ENCODE measurements around the gene AP3S2.

AP3S2 gene

DNA sequence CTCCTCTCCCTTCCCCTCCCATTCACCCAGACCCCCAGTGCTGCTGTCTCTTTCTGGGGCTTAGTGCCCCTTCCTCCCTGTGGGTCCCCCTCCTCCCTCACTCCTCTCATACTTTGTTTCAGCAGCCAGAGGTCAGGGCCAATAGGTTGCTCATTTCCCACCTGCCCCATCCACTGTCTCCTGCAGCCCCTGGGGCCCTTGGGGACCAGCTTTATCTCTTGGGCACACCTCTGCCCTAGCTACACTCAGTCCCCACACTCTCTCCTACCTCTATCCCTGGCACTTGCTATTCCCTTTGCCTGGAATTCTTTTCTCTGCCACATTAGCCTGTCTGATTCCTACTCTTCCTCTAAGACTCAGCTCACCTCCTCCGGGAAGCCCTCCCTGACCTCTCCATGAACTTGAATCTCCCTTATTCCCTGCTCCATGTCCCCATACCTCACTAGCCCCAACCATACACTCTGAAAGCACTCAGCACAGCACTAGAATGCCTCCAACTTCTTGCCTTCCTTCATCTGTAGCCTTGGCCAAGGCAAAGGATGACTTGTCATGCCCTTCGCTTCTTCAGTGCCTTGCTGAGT, 93.8 kb downstream of the AP3S2 start:
- Histone ChIP-seq H3K4me3 (ENCODE audit: low read depth, low read length) (no peak overlapping the region), H3K36me3 (no peaks in the 10 kb centered on the region), H3K9me3 (no peaks in the 10 kb centered on the region), H3K4me1 (no peaks in the 10 kb centered on the region), H3K27me3 (no peaks in the 10 kb centered on the region)
- TF ChIP-seq CTCF (IDR thresholded peaks at IDR 0.05; ENCODE audit: low read depth, low read length) = no peak
- DNase-seq = no peak

DNA sequence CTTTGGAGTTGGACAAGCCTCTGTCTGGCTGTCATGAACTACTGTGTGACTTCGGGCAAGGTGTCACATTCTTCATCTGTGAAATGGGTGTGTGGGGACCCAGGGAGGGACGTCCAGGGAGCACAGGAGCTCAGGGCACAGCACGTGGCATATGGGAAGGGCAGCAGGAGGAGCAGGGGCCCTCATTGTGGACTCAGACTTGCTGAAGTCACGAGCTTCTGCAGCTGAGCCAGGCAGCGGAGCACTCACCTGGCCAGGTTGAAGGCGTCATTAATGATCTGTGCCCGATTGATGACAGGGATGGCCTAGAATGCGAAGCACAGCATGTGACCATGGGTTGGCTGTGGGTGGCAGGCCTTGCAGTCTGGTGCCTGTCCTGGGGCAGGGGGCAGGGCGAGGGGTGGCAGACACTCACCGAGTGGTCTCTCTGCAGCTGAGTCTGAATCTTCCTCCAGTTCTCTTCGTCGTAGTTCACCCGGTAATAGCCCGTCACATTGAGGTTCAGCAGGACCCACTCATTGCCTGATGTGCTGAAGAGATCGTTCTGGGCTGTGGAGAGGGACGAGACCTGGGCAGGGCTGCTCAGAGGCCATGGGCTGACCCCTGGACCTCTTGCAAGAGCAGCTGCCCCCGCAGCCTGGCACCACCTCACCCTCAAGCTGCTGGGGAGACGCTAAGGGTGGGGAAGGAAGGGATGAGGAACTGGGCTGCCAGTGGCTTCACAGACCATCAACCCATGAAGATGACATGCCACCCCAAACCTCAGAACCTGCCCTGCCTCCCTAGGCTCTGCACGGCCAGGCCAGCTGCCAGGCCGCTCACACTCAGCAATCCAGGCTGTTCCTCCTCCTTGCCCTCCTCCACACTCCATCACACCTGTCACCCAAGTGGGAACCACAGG, 94.5 kb downstream of the AP3S2 start:
- Histone ChIP-seq H3K36me3 (no peaks in the 10 kb centered on the region), H3K4me3 (ENCODE audit: low read depth, low read length) (no peak overlapping the region)

DNA sequence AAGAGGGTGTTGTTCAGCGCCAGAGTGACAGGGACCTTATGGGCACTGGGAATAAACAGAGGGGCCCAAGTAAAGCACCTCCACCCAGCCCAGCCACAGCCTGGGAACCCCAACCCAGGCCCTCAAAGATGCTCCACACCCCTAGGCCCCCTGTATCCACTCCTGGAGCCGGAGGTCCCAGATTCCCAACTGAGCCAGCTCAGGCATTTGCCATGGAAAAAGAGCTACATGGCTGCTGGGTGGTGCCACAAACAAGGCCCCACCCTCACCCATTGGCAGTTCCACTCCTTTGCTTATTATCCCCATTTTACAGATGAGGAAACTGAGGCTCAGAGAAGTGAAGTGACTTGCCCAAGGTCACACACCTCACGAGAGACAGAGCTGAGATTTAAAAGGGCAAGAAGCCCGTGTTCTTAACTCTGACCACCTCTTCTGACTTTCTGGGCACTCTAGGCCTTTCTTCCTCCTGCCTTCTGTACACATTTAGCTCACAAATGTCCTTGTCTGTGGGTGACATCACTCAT, 96.1 kb downstream of the AP3S2 start:
- TF ChIP-seq CTCF (IDR thresholded peaks at IDR 0.05; ENCODE audit: low read depth, low read length) = no peak
- no peak for DNase-seq
- Histone ChIP-seq H3K36me3 (no peaks in the 10 kb centered on the region), H3K4me3 (ENCODE audit: low read depth, low read length) (no peak overlapping the region), H3K9me3 (no peaks in the 10 kb centered on the region), H3K27me3 (no peaks in the 10 kb centered on the region), H3K4me1 (no peaks in the 10 kb centered on the region)

More for the DNA sequence above, 94.5 kb downstream of the AP3S2 start:
- no peaks in the 10 kb centered on the region for H3K4me1 ChIP-seq
- no peaks in the 10 kb centered on the region for H3K9me3 ChIP-seq
- DNase-seq = no peak
- TF ChIP-seq CTCF (IDR thresholded peaks at IDR 0.05; ENCODE audit: low read depth, low read length) = no peak
- no peaks in the 10 kb centered on the region for H3K27me3 ChIP-seq

- DNase-seq = no peak
- Histone ChIP-seq H3K4me3 (ENCODE audit: low read depth, low read length) (no peak overlapping the region), H3K36me3 (no peaks in the 10 kb centered on the region), H3K9me3 (no peaks in the 10 kb centered on the region), H3K4me1 (no peaks in the 10 kb centered on the region), H3K27me3 (no peaks in the 10 kb centered on the region)
- TF ChIP-seq CTCF (IDR thresholded peaks at IDR 0.05; ENCODE audit: low read depth, low read length) = no peak
Measured at GRCh38 chr15:89795996-89796395, 97.8 kb downstream of the AP3S2 start.

DNA sequence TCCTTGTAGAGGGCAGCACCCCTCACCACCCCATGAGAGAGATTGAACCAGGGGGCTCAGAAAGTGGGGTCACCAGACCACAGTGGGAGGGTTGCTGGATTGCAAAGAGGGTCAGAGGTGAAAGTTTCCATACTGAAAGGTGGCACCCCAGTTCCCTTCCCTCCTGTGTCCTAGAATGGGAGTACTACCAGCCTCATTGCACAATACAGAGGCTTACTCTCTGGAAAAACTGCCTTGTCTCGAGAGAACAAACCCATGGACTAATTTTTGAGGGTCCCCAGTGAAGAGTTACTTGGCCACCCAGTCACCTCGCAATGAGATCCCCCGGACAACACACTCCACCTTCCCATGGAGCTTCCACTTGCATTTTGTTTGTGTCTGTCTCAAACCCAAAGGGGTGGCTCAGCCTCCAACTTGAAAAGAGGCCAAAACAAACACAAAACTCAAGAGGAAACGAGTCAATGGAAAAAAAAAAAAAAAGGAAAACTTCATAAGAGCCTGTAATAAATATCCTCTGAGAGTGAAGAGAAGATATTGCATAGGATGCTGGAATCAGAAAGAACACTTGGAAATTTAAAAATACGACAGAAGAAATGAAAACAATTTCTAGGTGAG, 99.1 kb downstream of the AP3S2 start:
- Histone ChIP-seq H3K36me3 (no peaks in the 10 kb centered on the region), H3K4me1 (no peaks in the 10 kb centered on the region), H3K27me3 (no peaks in the 10 kb centered on the region), H3K4me3 (ENCODE audit: low read depth, low read length) (no peak overlapping the region), H3K9me3 (no peaks in the 10 kb centered on the region)
- no peak for DNase-seq
- TF ChIP-seq CTCF (IDR thresholded peaks at IDR 0.05; ENCODE audit: low read depth, low read length) = no peak

All from BE2C (cell line).